IMR-90 (cell line): ENCODE measurements around the gene PHETA1.

ENCODE experiments used
- CTCF ChIP-seq: conservative IDR thresholded peaks from 2 replicates; pipeline ENCODE4 v1.5.1; 2012; ENCODE audit warnings: mild to moderate bottlenecking, low read depth, low read length, improper control_type of control experiment
- POLR2A ChIP-seq: IDR thresholded peaks from 2 replicates; pipeline ENCODE4 v1.6.1; 2012; ENCODE audit warnings: mild to moderate bottlenecking, low read depth, low read length
- RAD21 ChIP-seq: IDR thresholded peaks from 2 replicates; pipeline ENCODE4 v1.6.1; 2012; ENCODE audit warnings: low read length, improper control_type of control experiment

- TF ChIP-seq POLR2A (no peak), RAD21 (no peak), CTCF (no peak)
Measured at GRCh38 chr12:111377440-111377839, 8.5 kb upstream of the PHETA1 start.
